ENCODE measurements around the gene NT5C2.

NT5C2 gene

DNA sequence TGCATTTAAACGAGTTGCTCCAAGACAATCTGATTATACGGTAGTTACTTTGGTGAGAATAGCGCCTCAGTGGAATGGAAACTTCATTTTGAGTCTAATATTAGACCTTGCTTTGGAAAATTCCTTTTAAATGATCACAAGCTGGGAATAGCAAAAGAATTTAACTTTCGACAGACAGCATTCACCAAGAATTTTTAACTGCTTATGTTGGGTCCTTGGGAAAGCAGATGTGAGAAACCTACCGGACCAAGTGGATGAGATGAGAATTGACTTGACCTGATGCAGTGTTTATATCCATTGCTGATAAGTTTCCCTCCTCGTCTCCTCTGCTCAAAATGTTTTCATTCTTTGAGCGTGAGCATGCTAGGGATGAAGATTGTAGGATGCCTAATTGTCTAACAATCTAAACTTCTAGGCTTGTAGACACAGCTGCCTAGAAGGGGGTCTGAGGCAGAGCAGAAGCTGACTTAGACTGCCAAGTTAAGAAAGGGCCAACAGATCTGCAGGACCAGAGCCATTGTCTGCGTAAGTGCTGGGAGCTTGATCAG, 148.1 kb downstream of the NT5C2 start:
- no peak for TF ChIP-seq ZFP30 (CRISPR knock-in tag; IDR thresholded peaks at IDR 0.05)
- TF ChIP-seq CSDC2 (CRISPR knock-in tag; IDR thresholded peaks at IDR 0.05) = no peak
- no peak for TF ChIP-seq ZNF565 (CRISPR knock-in tag; conservative IDR thresholded peaks at IDR 0.05; ENCODE audit: low read depth)
- TF ChIP-seq, protein P1, sequence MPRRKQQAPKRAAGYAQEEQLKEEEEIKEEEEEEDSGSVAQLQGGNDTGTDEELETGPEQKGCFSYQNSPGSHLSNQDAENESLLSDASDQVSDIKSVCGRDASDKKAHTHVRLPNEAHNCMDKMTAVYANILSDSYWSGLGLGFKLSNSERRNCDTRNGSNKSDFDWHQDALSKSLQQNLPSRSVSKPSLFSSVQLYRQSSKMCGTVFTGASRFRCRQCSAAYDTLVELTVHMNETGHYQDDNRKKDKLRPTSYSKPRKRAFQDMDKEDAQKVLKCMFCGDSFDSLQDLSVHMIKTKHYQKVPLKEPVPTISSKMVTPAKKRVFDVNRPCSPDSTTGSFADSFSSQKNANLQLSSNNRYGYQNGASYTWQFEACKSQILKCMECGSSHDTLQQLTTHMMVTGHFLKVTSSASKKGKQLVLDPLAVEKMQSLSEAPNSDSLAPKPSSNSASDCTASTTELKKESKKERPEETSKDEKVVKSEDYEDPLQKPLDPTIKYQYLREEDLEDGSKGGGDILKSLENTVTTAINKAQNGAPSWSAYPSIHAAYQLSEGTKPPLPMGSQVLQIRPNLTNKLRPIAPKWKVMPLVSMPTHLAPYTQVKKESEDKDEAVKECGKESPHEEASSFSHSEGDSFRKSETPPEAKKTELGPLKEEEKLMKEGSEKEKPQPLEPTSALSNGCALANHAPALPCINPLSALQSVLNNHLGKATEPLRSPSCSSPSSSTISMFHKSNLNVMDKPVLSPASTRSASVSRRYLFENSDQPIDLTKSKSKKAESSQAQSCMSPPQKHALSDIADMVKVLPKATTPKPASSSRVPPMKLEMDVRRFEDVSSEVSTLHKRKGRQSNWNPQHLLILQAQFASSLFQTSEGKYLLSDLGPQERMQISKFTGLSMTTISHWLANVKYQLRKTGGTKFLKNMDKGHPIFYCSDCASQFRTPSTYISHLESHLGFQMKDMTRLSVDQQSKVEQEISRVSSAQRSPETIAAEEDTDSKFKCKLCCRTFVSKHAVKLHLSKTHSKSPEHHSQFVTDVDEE (CRISPR knock-in tag; IDR thresholded peaks at IDR 0.05) = no peak
- TF ChIP-seq PPARA (CRISPR knock-in tag; IDR thresholded peaks at IDR 0.05; ENCODE audit: borderline replicate concordance) = no peak
- TF ChIP-seq TCF4 (CRISPR knock-in tag; IDR thresholded peaks at IDR 0.05; ENCODE audit: borderline replicate concordance) = no peak
- TF ChIP-seq, protein P2, sequence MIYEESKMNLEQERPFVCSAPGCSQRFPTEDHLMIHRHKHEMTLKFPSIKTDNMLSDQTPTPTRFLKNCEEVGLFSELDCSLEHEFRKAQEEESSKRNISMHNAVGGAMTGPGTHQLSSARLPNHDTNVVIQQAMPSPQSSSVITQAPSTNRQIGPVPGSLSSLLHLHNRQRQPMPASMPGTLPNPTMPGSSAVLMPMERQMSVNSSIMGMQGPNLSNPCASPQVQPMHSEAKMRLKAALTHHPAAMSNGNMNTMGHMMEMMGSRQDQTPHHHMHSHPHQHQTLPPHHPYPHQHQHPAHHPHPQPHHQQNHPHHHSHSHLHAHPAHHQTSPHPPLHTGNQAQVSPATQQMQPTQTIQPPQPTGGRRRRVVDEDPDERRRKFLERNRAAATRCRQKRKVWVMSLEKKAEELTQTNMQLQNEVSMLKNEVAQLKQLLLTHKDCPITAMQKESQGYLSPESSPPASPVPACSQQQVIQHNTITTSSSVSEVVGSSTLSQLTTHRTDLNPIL (CRISPR knock-in tag; IDR thresholded peaks at IDR 0.05; ENCODE audit: low read depth) = no peak
- TF ChIP-seq ZC3H10 (CRISPR knock-in tag; IDR thresholded peaks at IDR 0.05) = no peak
- no peak for TF ChIP-seq ESRRG (CRISPR knock-in tag; IDR thresholded peaks at IDR 0.05)
- TF ChIP-seq, protein P3, sequence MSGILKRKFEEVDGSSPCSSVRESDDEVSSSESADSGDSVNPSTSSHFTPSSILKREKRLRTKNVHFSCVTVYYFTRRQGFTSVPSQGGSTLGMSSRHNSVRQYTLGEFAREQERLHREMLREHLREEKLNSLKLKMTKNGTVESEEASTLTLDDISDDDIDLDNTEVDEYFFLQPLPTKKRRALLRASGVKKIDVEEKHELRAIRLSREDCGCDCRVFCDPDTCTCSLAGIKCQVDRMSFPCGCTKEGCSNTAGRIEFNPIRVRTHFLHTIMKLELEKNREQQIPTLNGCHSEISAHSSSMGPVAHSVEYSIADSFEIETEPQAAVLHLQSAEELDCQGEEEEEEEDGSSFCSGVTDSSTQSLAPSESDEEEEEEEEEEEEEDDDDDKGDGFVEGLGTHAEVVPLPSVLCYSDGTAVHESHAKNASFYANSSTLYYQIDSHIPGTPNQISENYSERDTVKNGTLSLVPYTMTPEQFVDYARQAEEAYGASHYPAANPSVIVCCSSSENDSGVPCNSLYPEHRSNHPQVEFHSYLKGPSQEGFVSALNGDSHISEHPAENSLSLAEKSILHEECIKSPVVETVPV (CRISPR knock-in tag; IDR thresholded peaks at IDR 0.05) = no peak
- TF ChIP-seq, protein P4, sequence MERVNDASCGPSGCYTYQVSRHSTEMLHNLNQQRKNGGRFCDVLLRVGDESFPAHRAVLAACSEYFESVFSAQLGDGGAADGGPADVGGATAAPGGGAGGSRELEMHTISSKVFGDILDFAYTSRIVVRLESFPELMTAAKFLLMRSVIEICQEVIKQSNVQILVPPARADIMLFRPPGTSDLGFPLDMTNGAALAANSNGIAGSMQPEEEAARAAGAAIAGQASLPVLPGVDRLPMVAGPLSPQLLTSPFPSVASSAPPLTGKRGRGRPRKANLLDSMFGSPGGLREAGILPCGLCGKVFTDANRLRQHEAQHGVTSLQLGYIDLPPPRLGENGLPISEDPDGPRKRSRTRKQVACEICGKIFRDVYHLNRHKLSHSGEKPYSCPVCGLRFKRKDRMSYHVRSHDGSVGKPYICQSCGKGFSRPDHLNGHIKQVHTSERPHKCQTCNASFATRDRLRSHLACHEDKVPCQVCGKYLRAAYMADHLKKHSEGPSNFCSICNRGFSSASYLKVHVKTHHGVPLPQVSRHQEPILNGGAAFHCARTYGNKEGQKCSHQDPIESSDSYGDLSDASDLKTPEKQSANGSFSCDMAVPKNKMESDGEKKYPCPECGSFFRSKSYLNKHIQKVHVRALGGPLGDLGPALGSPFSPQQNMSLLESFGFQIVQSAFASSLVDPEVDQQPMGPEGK (CRISPR knock-in tag; IDR thresholded peaks at IDR 0.05; ENCODE audit: borderline replicate concordance) = no peak
- no peak for TF ChIP-seq ISL1 (CRISPR knock-in tag; IDR thresholded peaks at IDR 0.05)
- ATAC-seq = peak; percentile 27; the same call in 2 of the 3 replicates

DNA sequence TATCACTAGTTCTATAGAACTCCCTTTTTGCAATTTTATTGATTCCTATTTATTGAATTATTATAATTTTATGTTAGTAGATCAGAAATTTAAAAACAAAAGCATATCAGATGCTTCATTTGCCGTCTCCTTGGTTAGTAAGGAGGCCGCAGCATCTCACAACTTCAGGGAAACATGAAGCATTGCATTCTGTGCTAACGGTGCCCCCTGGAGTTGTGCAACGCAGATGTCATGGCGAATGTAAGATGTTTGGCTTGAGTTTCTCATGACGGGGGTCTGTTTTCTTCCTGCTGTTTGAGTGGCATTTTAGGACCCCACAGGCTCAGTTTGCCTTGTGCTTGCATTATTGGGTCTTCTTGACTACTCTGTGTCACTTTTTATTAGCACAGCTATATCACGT, 150.2 kb downstream of the NT5C2 start:
- TF ChIP-seq, protein P4 (CRISPR knock-in tag; IDR thresholded peaks at IDR 0.05; ENCODE audit: borderline replicate concordance) = no peak
- TF ChIP-seq ZC3H10 (CRISPR knock-in tag; IDR thresholded peaks at IDR 0.05) (no peak), ARNTL (CRISPR knock-in tag; IDR thresholded peaks at IDR 0.05; ENCODE audit: borderline replicate concordance, low read depth) (no peak), PPARA (CRISPR knock-in tag; IDR thresholded peaks at IDR 0.05; ENCODE audit: borderline replicate concordance) (no peak), BACH2 (CRISPR knock-in tag; IDR thresholded peaks at IDR 0.05; ENCODE audit: borderline replicate concordance) (no peak), ZFP30 (CRISPR knock-in tag; IDR thresholded peaks at IDR 0.05) (no peak)
- ATAC-seq = no peak

DNA sequence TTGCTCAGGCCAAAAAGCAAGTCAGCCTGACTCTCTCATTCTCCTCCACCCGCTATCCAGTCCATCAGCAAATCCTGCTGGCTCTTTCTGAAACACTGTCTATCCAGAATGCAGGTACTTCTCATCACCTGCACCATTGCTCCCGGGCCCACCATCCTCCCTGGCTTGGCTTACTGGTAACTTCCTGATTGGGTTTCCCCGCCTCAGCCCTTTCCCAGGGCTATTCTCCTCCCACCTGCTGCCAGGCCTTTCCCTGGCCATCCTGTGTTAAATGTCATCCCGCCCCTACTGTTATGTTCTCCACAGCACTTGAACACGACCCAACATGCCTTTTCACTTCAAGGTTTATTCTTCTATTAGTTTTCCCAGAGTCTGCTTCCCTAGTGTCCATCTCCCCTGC, 150.9 kb downstream of the NT5C2 start:
- no peak for ATAC-seq

More for the DNA sequence above, 150.9 kb downstream of the NT5C2 start:
- TF ChIP-seq OSR1 (CRISPR knock-in tag; IDR thresholded peaks at IDR 0.05) (no peak), ZC3H10 (CRISPR knock-in tag; IDR thresholded peaks at IDR 0.05) (no peak), ESRRG (CRISPR knock-in tag; IDR thresholded peaks at IDR 0.05) (no peak), ISL1 (CRISPR knock-in tag; IDR thresholded peaks at IDR 0.05) (no peak), TOX (CRISPR knock-in tag; IDR thresholded peaks at IDR 0.05; ENCODE audit: borderline replicate concordance) (no peak), ZNF8 (CRISPR knock-in tag; IDR thresholded peaks at IDR 0.05) (no peak), ZNF70 (CRISPR knock-in tag; IDR thresholded peaks at IDR 0.05) (no peak), SNAI2 (CRISPR knock-in tag; IDR thresholded peaks at IDR 0.05) (no peak), TCF4 (CRISPR knock-in tag; IDR thresholded peaks at IDR 0.05; ENCODE audit: borderline replicate concordance) (no peak), ZFP30 (CRISPR knock-in tag; IDR thresholded peaks at IDR 0.05) (no peak)
- TF ChIP-seq, protein P2 (CRISPR knock-in tag; IDR thresholded peaks at IDR 0.05; ENCODE audit: low read depth) = no peak
- TF ChIP-seq, protein P1 (CRISPR knock-in tag; IDR thresholded peaks at IDR 0.05) = no peak
- TF ChIP-seq, protein P4 (CRISPR knock-in tag; IDR thresholded peaks at IDR 0.05; ENCODE audit: borderline replicate concordance) = no peak
